Measurements from ENCODE around the gene GCNT2.
"Not testable (repeated sequence)": the region's sequence is repeated elsewhere in the genome, so short reads cannot be mapped to it uniquely, and the experiment has no call there.

The GCNT2 gene

GRCh38 chr6:10511477-10511876 lies 9.7 kb upstream of the GCNT2 start:
- in situ Hi-C loops (cut with MboI; ENCODE audit: low sequenced_read_pairs): no loop called here

GRCh38 chr6:10513544-10513943 lies 7.6 kb upstream of the GCNT2 start:
- in situ Hi-C loops (cut with MboI; ENCODE audit: low sequenced_read_pairs): no loop called here

DNA sequence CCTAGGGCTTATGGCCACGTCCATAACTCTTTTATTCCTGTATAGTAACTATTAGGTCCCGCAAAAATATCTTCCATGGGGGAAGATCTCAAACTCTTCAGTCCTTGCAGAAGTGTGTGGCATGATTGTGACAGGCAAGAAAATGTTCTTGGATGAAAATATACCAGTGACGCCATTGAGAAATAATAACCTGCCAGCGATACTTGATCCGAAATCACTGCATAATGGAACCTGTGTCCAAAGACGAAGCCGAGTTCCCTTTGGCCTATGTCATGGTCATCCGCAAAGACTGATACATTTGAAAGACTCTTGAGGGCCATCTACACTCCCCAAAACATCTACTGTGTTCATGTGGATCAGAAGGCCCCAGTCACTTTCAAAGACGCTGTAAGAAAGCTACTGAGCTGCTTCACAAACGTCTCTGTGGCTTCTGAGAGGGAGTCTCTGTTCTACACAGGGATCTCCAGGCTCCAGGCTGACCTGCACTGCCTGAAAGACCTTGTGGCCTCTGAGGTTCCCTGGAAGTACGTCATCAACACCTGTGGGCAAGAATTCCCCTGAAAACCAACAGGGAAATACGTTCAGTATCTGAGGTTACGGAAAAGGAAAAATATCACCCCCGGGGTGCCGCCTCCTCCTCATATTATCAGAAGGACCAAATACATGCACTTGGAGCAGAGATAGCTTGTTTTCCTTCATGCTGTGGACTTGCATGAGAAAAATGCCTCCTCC lies 6.9 kb upstream of the GCNT2 start:
- in situ Hi-C loops (cut with MboI; ENCODE audit: low sequenced_read_pairs): no loop called here

DNA sequence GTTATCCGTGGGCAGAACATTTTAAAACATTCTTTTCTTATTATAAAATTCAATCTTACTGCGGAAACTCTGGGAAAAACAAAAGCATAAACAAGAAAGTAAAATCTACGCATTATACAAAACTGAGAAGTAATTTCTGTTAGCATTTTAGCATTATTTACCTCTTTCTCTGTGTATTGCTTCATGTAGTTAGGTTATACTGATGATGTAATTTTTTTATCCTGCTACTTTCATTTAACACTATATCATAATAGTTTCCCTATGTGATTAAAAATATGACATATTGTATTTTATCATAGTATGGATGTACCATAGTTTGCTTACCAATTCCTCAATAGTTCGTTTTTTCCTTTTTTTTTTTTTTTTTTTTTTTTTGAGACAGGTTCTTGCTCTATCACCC lies 4.2 kb upstream of the GCNT2 start:
- in situ Hi-C loops (cut with MboI; ENCODE audit: low sequenced_read_pairs): no loop called here

GRCh38 chr6:10518557-10519407 lies 2.4 kb upstream of the GCNT2 start:
- in situ Hi-C loops (cut with MboI; ENCODE audit: low sequenced_read_pairs): no loop called here

- in situ Hi-C loops (cut with MboI; ENCODE audit: low sequenced_read_pairs): not testable (repeated sequence)
These were observed 1.8 kb upstream of the GCNT2 start for GRCh38 chr6:10519408-10519697.

- in situ Hi-C loops (cut with MboI; ENCODE audit: low sequenced_read_pairs): no loop called here
These were observed 683 bp upstream of the GCNT2 start for GRCh38 chr6:10520468-10520867.

DNA sequence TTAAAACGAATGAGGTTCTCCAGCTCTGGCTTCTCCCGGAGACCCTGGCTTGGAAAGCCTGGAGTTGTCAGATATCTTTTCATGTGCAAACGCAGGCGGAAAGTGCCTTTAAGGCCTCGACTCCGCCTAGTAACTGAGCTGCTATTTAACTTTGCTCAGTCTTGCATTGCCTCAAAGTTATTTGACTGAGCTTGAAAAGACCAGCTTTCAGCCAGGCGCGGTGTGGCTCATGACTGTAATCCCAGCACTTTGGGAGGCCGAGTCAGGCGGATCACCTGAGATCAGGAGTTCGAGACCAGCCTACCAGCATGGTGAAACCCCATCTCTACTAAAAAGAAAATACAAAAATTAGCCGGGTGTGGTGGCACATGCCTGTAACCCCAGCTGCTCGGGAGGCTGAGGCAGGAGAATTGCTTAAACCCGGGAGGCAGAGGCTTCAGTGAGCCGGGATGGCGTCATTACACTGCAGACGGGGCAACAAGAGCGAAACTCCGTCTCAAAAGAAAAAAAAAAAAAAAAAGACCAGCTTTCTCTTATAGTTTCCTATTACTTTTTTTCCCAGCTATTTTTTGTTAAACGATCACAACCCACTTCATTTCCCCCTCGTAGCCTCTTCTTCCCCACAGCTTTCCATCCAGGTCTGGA lies 1.9 kb downstream of the GCNT2 start:
- in situ Hi-C loops (cut with MboI; ENCODE audit: low sequenced_read_pairs): no loop called here

DNA sequence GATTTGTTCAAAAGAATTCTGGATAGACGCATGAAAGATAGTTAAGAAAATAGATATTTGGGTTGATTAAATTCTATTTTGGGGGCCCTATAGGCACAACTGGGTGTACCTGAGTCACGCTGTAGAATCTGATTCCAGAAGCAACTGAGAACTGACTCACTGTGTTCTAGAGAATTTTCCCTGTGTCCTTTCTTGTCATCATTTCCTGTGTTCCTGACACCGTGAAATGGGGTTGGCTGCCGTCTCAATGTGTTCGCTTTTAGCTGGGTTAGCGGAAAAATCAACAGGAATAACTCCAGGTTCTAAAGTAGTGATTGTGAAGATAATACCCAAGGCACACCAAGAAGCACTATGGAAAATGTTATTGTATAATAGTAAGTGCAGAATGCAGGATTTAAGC lies 5.0 kb downstream of the GCNT2 start:
- in situ Hi-C loops (cut with MboI; ENCODE audit: low sequenced_read_pairs): no loop called here

DNA sequence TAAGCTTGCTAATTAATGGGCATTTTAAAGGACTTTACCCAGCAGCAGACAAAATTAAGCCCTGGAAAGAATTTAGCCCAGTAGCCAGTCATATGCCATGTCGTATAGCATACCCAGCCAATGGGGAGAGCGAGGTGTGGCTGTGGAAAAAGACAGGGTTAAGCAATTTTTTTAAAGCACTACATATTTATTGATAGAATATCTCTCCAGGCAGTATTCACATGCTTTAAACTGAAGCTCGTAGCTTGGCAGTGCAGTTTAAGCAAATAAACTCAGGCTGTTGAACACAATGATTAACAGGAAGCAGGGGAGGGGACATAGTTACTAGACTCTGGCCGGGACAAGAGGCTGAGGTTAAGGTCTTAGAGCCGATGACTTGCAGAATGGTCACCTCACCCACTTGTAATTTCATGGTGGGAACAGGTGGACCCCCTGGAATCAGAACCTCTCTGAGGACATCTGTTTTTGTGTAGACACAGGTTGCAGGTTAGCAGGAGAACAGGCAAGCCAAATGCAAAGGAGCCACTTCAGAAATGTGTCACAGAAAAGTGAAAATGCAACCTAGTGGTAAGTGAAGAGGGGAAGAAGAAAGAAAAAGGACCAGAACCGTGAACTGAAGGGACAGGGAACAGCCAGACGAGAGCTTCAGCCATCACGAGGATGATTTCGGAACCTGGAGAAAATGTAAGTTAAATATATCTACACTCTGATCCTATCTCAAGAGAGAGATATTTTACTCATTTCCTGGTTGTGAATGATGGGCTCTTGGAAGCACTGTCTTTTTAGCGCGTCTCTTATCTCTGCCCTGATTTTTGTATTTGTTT lies 7.2 kb downstream of the GCNT2 start:
- in situ Hi-C loops (cut with MboI; ENCODE audit: low sequenced_read_pairs): no loop called here

DNA sequence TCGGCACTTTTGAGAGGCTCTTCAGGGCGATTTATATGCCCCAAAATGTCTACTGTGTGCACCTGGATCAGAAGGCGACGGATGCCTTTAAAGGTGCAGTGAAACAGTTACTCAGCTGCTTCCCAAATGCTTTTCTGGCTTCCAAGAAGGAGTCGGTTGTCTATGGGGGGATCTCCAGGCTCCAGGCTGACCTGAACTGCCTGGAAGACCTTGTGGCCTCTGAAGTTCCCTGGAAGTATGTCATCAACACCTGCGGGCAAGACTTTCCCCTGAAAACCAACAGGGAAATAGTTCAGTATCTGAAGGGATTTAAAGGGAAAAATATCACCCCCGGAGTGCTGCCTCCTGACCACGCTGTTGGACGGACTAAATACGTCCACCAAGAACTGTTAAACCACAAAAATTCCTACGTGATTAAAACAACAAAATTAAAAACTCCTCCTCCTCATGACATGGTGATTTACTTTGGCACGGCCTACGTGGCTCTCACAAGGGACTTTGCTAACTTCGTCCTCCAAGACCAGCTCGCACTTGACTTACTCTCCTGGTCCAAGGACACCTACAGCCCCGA lies 8.2 kb downstream of the GCNT2 start:
- in situ Hi-C loops (cut with MboI; ENCODE audit: low sequenced_read_pairs): no loop called here

GRCh38 chr6:10529828-10530374 lies 8.8 kb downstream of the GCNT2 start:
- in situ Hi-C loops (cut with MboI; ENCODE audit: low sequenced_read_pairs): not testable (repeated sequence)

- in situ Hi-C loops (cut with MboI; ENCODE audit: low sequenced_read_pairs): no loop called here
These were observed 10.4 kb downstream of the GCNT2 start for GRCh38 chr6:10531503-10531902.

- in situ Hi-C loops (cut with MboI; ENCODE audit: low sequenced_read_pairs): no loop called here
These were observed 10.8 kb downstream of the GCNT2 start for GRCh38 chr6:10531942-10532341.

- in situ Hi-C loops (cut with MboI; ENCODE audit: low sequenced_read_pairs): no loop called here
These were observed 11.2 kb downstream of the GCNT2 start for GRCh38 chr6:10532392-10532791.

- in situ Hi-C loops (cut with MboI; ENCODE audit: low sequenced_read_pairs): no loop called here
These were observed 13.2 kb downstream of the GCNT2 start for GRCh38 chr6:10534419-10534762.

GRCh38 chr6:10535193-10535592 lies 14.0 kb downstream of the GCNT2 start:
- in situ Hi-C loops (cut with MboI; ENCODE audit: low sequenced_read_pairs): no loop called here

GRCh38 chr6:10537726-10538125 lies 16.6 kb downstream of the GCNT2 start:
- in situ Hi-C loops (cut with MboI; ENCODE audit: low sequenced_read_pairs): no loop called here

DNA sequence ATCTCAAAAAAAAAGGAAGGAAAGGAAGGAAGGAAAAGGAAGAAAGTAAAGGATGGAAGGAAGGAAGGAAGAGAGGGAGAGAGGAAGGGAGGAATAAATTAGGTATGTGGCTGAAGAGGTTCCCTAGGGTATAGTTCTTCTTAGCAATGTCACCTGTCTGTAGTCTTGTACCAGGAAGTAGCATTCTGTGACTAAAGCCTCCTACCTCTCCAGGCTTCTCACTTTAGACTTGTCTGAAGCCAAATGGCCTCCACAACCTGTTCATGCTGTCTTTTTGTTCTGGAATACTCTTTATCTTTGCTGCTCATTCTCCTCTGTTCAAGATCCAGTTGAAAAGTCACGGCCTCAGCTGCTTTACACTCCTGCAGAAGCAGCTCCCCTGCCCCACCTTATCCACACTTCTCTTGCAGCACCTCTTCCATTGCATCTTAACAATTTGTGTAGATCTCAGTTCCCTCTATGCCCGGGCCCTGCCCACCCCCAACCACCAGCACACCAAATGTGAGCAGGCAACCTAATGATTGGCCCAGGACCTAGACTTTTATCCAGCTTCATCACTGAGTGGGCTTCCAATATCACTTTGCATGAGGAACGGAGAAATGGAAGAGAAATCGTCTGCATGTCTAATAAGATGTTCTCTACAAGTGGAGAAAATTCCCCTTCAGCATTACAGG lies 19.1 kb downstream of the GCNT2 start:
- in situ Hi-C loops (cut with MboI; ENCODE audit: low sequenced_read_pairs): no loop called here

DNA sequence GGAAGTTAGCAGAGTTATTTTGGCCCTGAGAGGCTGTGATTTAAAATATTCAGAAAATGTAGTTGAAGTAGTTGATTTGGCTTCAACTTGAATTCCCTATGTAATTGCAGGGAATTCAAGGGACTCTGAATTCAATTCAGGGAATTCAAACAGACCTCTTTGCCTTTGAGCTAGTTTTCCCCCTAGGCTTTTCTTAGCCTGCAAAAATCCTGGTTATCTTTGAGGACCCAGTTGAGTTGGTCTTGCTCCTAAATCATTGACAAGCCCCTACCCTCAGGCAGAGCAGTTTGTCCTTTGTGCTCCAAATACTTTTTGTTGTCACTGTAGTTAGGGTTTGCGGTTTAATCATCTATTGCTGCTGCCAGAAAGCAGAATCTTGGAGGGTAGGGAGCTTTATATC lies 20.4 kb downstream of the GCNT2 start:
- in situ Hi-C loops (cut with MboI; ENCODE audit: low sequenced_read_pairs): no loop called here
